ENCODE results near the gene FAM193A.
"Not testable (repeated sequence)": the region's sequence is repeated elsewhere in the genome, so short reads cannot be mapped to it uniquely, and the experiment has no call there.

The FAM193A gene

GRCh38 chr4:2647403-2648158, 111.1 kb downstream of the FAM193A start:
- no peak for DNase-seq (ENCODE audit: low read depth in 2 of 2, low spot score in 1 of 2)

- no peak for DNase-seq (ENCODE audit: low read depth in 2 of 2, low spot score in 1 of 2)
Measured at GRCh38 chr4:2648159-2648814, 111.8 kb downstream of the FAM193A start.

- DNase-seq (ENCODE audit: low read depth in 2 of 2, low spot score in 1 of 2), result no peak
Measured at GRCh38 chr4:2649604-2650114, 113.2 kb downstream of the FAM193A start.

GRCh38 chr4:2650276-2650675, 113.8 kb downstream of the FAM193A start:
- no peak for DNase-seq (ENCODE audit: low read depth in 2 of 2, low spot score in 1 of 2)

- no peak for DNase-seq (ENCODE audit: low read depth in 2 of 2, low spot score in 1 of 2)
Measured at GRCh38 chr4:2651546-2651945, 115.1 kb downstream of the FAM193A start.

DNA sequence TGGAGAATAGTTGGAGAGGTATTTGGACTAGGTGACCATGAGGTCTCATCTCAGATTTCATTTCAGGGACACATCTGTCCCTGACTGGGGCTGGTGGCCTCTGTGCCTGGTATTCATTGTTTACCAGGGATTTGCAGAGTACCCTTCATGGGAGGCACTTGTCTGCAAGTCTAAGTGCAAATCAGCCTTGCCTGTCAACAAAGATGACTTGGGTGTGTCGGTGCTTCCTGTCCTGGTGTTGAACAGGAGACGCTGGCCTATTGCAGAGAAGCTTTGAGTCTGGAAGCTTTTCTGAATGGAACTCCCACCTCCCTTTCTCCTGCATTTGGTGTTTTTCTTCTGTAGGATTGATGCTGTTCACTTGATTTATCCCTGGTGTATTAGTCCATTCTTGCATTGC, 115.6 kb downstream of the FAM193A start:
- no peak for DNase-seq (ENCODE audit: low read depth in 2 of 2, low spot score in 1 of 2)

DNA sequence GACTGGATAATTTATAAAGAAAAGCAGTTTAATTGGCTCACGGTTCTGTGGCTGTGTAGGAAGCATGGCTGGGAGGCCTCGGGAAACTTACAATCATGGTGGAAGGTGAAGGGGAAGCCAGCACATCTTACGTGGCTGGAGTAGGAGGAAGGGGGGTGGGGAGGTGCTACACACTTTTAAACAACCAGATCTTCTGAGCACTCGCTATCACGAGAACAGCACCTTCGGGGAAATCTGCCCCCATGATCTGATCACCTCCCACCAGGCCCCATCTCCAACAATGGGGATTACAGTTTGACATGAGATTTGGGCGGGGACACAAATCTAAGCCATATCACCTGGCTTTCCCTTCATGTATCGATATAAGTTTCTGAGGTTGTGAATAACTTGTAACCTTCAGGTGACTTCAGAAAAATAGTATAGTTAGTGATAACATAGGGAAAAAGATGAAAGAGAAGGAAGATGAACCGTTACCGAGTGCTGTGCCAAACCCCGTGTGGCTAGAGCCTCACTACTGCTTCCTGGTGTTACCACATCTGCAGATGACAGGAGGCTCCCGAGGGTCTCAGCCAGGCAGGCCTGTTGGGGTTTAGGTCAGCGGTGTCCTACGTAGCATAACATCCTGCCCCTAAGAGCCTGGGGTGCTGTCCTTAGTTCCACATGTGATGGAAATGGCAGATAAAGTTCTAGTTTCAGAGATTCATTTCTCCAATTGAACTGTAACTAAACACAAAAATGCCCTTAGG, 116.1 kb downstream of the FAM193A start:
- DNase-seq (ENCODE audit: low read depth in 2 of 2, low spot score in 1 of 2), result no peak

DNA sequence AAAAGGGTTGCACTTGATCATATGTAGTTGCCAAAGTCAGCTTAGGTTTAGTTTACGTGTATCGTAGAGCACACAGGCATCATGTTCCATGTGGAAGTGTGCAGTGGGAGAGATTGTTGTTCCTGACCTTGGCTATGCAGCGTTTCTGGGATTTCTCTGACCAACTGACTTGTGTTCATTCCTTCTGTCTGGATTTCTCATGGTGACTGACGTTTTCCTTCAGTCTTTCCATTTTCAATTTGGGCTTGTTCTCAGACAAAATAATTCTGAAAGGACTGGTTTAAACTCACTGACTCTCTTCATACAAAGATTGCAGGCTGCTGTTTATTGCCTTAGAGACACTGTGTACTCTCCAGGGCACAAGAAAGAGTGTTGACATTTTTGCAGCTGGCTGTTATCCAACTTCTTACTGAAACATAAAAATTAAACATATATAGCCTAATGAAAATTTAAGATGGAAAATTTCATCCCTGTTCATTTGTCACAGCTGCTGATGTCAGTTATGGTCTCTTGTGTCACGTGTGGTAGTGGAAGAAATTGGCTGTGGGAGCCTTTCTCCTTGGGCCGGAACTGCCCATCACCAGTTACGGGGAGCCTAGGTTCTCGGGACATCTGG, 124.3 kb downstream of the FAM193A start:
- DNase-seq (ENCODE audit: low read depth in 2 of 2, low spot score in 1 of 2), result no peak

DNA sequence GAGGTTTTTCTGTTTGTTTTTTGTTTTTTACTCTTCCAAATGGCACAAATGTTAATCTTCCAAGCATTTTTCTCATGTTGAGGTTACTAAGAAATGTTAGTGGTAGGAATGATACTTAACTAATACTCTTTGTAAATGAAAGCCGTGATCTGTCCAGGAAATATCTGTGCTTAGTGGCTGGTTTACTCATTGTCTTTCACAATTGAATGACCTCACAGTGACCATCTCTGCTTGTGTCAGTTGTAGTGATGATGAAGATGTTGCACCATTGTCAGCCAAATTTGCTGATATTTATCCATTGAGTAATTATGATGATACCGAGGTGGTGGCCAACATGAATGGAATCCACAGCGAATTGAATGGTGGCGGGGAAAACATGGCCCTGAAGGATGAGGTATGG, 126.2 kb downstream of the FAM193A start:
- no peak for DNase-seq (ENCODE audit: low read depth in 2 of 2, low spot score in 1 of 2)

DNA sequence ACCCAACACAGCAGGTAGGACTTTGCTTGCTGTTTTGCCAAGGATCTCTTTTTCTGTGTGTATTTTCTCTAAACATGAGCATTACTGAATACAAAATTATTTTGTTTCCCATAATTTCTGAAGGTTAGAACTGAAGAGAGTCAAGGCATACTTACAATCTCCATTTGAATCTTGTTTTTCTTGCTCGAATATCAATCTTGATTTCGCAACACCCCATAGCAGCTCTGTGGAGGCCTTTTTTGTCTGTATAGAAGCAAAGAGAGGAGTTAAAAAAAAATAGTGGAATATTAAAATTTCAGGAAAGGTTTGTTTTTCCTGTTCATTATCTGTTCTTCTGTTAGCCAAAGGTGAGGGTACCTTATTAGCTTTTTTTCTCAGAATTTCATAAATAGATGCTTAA, 126.8 kb downstream of the FAM193A start:
- DNase-seq (ENCODE audit: low read depth in 2 of 2, low spot score in 1 of 2), result no peak

GRCh38 chr4:2666722-2667247, 130.3 kb downstream of the FAM193A start:
- no peak for DNase-seq (ENCODE audit: low read depth in 2 of 2, low spot score in 1 of 2)

DNA sequence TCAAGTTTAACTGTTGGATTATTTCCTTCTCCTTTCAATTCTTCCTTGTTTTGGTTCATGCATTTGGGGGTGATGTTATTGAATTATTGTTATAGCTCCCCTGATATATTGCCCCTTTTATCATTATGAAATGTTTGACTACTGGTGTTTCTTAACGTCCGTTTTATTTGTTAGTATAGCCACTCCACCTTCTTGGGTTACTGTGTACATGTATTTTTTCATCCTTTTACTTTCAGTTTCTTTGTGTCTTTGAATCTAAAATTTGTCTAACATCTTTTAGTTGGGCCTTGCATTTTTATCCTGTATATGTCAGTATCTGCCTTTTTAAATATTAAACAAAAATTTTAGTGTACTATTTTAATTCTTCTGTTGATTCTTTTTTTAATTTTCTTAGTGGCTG, 131.0 kb downstream of the FAM193A start:
- DNase-seq (ENCODE audit: low read depth in 2 of 2, low spot score in 1 of 2), result no peak

DNA sequence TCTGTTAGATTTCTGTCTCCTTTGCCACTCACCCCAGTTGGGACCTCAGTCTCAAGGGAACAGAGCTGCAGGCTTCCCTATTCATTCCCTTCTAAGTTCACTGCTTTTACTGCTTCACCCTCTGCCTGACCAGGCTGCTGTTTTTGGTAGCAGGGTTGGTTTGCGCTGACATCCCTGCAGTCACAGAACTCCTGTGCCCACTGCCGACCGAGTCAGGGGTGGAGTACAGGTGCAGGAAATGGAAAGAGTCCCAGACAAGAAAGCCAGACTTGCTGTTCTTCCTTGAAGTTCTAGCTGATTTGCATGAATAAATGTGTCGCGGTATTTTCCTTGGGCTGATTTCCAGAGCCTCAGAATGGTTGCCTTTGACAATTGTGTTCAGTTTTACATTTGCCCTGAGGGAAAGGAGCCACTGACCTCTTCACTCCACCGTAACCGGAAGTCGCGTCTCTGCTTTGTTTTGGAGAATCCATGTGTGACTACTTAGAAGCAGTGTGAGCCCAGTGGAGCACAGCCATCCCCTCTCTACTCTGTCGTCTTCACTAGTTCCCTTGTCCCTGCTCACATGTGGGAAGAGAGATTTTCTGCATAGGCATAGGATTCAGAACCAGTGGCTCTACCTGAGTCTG, 134.9 kb downstream of the FAM193A start:
- DNase-seq (ENCODE audit: low read depth in 2 of 2, low spot score in 1 of 2), result no peak

DNA sequence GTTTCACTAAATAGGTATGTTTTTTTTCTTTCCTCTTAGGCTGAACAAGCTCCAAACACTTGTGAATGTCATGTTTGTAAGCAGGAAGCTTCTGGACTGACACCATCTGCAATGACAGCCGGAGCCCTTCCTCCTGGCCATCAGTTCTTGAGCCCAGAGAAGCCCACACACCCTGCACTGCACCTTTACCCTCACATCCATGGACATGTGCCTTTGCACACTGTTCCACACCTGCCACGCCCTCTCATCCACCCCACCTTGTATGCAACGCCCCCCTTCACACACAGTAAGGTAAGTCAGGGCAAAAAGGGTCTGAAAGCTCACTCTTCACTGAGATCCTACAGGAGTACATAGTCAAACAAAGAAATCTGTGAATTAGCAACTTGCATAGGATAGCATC, 135.6 kb downstream of the FAM193A start:
- DNase-seq (ENCODE audit: low read depth in 2 of 2, low spot score in 1 of 2), result no peak

GRCh38 chr4:2672700-2673099, 136.3 kb downstream of the FAM193A start:
- DNase-seq (ENCODE audit: low read depth in 2 of 2, low spot score in 1 of 2), result no peak

DNA sequence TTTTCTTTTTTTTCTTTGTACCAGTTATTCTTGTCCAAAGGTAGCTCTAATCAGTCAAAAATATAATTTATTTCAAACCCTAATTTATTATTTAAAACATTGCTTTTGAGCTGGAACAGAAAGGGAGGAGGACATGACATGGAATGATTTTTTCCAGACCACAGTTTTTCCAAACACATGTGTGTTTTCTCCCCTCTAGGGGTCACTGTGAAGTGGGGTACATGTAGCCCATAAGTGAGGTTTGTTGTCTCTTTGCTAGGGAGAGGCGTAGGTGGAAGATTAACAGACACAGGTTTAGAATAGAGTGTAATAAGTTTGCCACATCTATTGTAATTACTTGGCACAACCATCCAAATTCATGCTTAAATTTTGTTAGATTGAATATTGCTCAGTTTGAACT, 136.7 kb downstream of the FAM193A start:
- no peak for DNase-seq (ENCODE audit: low read depth in 2 of 2, low spot score in 1 of 2)

- not testable (repeated sequence) for DNase-seq (ENCODE audit: low read depth in 2 of 2, low spot score in 1 of 2)
Measured at GRCh38 chr4:2679762-2680161, 143.3 kb downstream of the FAM193A start.

- no peak for DNase-seq (ENCODE audit: low read depth in 2 of 2, low spot score in 1 of 2)
Measured at GRCh38 chr4:2684486-2684885, 148.0 kb downstream of the FAM193A start.

GRCh38 chr4:2685541-2685940, 149.1 kb downstream of the FAM193A start:
- DNase-seq (ENCODE audit: low read depth in 2 of 2, low spot score in 1 of 2), result no peak

DNA sequence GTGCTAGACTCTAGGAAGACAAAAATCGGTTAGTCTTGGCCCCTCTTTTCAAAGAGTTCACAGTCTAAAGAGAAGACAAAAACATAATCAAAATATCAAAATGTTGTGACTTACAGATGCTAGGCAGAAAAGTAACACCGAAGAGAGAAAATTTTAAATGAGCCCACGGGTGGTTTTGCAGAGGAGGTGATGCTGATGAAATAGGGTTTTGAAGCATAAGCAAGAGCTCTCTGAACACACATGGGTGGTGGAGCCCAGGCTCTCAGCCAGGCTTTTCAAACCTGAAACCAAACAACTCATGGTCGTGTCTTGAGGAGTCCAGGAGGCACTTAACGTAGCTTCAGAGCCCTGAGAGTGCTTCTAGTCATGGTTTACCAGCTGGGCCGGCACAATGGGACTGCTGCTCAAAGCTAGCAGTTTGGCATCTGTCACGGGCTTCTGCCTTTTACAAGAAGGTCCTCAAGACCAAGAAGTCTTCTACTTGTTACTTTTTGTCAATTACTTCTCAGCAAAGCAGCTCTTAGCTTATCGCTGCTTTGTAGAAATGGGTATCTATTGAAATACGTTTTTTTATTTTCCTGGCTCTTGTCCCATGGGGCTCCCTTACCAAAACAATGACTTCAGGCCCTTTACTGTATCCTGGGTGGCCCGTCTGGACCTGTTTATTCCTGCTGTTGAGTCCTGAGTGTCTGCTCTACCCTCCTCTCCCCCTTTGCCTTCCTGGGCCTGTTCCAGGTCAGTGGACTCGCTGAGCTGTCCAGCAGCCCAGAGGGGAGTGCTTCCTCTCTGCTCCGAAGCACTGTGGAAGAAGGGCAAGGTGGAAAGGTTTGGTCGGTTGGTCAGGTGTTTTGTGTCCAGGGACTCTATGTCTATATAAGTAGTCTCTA, 150.2 kb downstream of the FAM193A start:
- DNase-seq (ENCODE audit: low read depth in 2 of 2, low spot score in 1 of 2), result no peak

Data from stimulated activated CD8-positive, alpha-beta memory T cell treated with anti-CD3 and anti-CD28 coated beads, Interleukin-4, amount 100 ng/mL, for 1 hour (primary cell).